GM18870 (cell line): ENCODE results near the gene TYW1.
A peak's percentile ranks its signal among the peaks of the same experiment; 100 is the strongest.
"Not testable (repeated sequence)": the region's sequence is repeated elsewhere in the genome, so short reads cannot be mapped to it uniquely, and the experiment has no call there.

Experiments used
- ATAC-seq: cut with Tn5 transposase; IDR thresholded peaks from one replicate; pipeline ENCODE4 v1.9.1; 2021; ENCODE audit warnings: moderate library complexity; ENCODE audit not compliant: unreplicated experiment

The TYW1 gene

GRCh38 chr7:67114483-67115246, 118.0 kb downstream of the TYW1 start:
- not testable (repeated sequence) for ATAC-seq

GRCh38 chr7:67120491-67120890, 123.9 kb downstream of the TYW1 start:
- not testable (repeated sequence) for ATAC-seq

GRCh38 chr7:67128257-67128656, 131.6 kb downstream of the TYW1 start:
- ATAC-seq: not testable (repeated sequence)

GRCh38 chr7:67130766-67131165, 134.1 kb downstream of the TYW1 start:
- ATAC-seq: not testable (repeated sequence)

GRCh38 chr7:67134912-67135311, 138.3 kb downstream of the TYW1 start:
- ATAC-seq: not testable (repeated sequence)

GRCh38 chr7:67135617-67136486, 139.2 kb downstream of the TYW1 start:
- ATAC-seq: not testable (repeated sequence)

GRCh38 chr7:67137489-67137888, 140.9 kb downstream of the TYW1 start:
- not testable (repeated sequence) for ATAC-seq

GRCh38 chr7:67139876-67140275, 143.2 kb downstream of the TYW1 start:
- ATAC-seq: not testable (repeated sequence)

- ATAC-seq: not testable (repeated sequence)
Measured at GRCh38 chr7:67141001-67141400, 144.4 kb downstream of the TYW1 start.

- not testable (repeated sequence) for ATAC-seq
Measured at GRCh38 chr7:67143091-67143786, 146.6 kb downstream of the TYW1 start.

GRCh38 chr7:67145581-67146193, 149.1 kb downstream of the TYW1 start:
- not testable (repeated sequence) for ATAC-seq

GRCh38 chr7:67149131-67149530, 152.5 kb downstream of the TYW1 start:
- ATAC-seq: not testable (repeated sequence)

- not testable (repeated sequence) for ATAC-seq
Measured at GRCh38 chr7:67154374-67154773, 157.7 kb downstream of the TYW1 start.

- ATAC-seq: not testable (repeated sequence)
Measured at GRCh38 chr7:67156064-67156463, 159.4 kb downstream of the TYW1 start.

GRCh38 chr7:67163285-67163684, 166.7 kb downstream of the TYW1 start:
- peak; percentile 65 for ATAC-seq

GRCh38 chr7:67171151-67171550, 174.5 kb downstream of the TYW1 start:
- ATAC-seq: peak; percentile 90

- not testable (repeated sequence) for ATAC-seq
Measured at GRCh38 chr7:67176730-67177129, 180.1 kb downstream of the TYW1 start.

GRCh38 chr7:67178915-67179688, 182.5 kb downstream of the TYW1 start:
- ATAC-seq: not testable (repeated sequence)

- ATAC-seq: not testable (repeated sequence)
Measured at GRCh38 chr7:67182956-67183750, 186.5 kb downstream of the TYW1 start.
